Measurements from ENCODE around the gene KIAA1549. TPM values are rescaled to one million over a fixed set of nuclear protein-coding genes. Genes with fewer than 3 reads are reported as not detected.

Gene KIAA1549
- total and polyA plus RNA-seq, 2 of the 4 experiments (the other 2 are of a cell fraction), result 1.3 to 3.3 TPM

DNA sequence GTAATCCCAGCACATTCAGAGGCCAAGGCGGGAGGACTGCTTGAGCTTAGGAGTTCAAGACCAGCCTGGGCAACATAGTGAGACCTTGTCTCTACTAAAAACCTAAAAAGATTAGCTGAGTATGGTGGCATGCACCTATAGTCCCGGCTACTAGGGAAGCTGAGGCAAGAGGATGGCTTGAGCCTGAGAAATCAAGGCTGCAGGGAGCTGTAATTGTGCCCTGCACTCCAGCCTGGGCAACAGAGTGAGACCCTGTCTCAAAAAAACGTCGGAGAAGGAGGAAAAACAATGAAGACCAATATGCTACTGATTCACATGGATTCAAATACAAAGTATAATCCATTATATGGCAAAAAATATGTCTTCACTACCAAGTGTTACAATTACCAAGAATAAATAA lies 41.1 kb upstream of the KIAA1549 start:
- 0 out of 2 replicates have a peak, but pooled peaks cover 3% of the 10 kb centered on the region for H3K9me1 ChIP-seq (ENCODE audit: insufficient read depth, low read length)
- BruUV-seq (replicated peaks), result no TSS peak
- in situ Hi-C loops (cut with MboI; ENCODE audit: low sequenced_read_pairs), result no loop called here
- dilution Hi-C loops (cut with HindIII; ENCODE audit: low sequenced_read_pairs, unreplicated experiment), result no loop called here
- H3K4me3 ChIP-seq (ENCODE audit: insufficient read depth, low read depth, low read length), result no peak overlapping the region
- no peak overlapping the region for H2BK120ac ChIP-seq (ENCODE audit: low read depth, low read length)
- H4K91ac ChIP-seq (ENCODE audit: insufficient read depth, low read depth, low read length), result no peak overlapping the region
- H2AK5ac ChIP-seq (ENCODE audit: low read depth, low read length), result no peak overlapping the region
- no peak overlapping the region for H2BK15ac ChIP-seq (ENCODE audit: low read depth, low read length)
- no peak overlapping the region for H4K5ac ChIP-seq (ENCODE audit: low read depth, low read length)
- H3K9ac ChIP-seq (ENCODE audit: low read depth, low read length), result no peak overlapping the region
- no peak overlapping the region for H2AFZ ChIP-seq (replicated peaks; ENCODE audit: low read length, poor library complexity)
- no peak overlapping the region for H3K4me2 ChIP-seq (ENCODE audit: low read depth, low read length)
- no peak overlapping the region for H3K27ac ChIP-seq (ENCODE audit: insufficient read depth, low read length)
- H4K20me1 ChIP-seq (ENCODE audit: insufficient read depth, low read length), result no peaks in the 10 kb centered on the region
- no peak overlapping the region for H2BK5ac ChIP-seq (ENCODE audit: low read depth, low read length, poor library complexity, severe bottlenecking)
- H3K14ac ChIP-seq (replicated peaks; ENCODE audit: low read depth, low read length), result no peak overlapping the region
- H2BK20ac ChIP-seq (ENCODE audit: low read depth, low read length), result no peak overlapping the region
- no peak for TF ChIP-seq USF2 (IDR thresholded peaks at IDR 0.05; ENCODE audit: low read depth, low read length)
- TF ChIP-seq CEBPB (IDR thresholded peaks at IDR 0.05; ENCODE audit: low read depth, low read length), result no peak
- TF ChIP-seq, protein P1, sequence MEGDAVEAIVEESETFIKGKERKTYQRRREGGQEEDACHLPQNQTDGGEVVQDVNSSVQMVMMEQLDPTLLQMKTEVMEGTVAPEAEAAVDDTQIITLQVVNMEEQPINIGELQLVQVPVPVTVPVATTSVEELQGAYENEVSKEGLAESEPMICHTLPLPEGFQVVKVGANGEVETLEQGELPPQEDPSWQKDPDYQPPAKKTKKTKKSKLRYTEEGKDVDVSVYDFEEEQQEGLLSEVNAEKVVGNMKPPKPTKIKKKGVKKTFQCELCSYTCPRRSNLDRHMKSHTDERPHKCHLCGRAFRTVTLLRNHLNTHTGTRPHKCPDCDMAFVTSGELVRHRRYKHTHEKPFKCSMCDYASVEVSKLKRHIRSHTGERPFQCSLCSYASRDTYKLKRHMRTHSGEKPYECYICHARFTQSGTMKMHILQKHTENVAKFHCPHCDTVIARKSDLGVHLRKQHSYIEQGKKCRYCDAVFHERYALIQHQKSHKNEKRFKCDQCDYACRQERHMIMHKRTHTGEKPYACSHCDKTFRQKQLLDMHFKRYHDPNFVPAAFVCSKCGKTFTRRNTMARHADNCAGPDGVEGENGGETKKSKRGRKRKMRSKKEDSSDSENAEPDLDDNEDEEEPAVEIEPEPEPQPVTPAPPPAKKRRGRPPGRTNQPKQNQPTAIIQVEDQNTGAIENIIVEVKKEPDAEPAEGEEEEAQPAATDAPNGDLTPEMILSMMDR (conservative IDR thresholded peaks at IDR 0.05; ENCODE audit: low read depth, low read length), result no peak
- TF ChIP-seq MAZ (IDR thresholded peaks at IDR 0.05; ENCODE audit: borderline replicate concordance, low read depth, low read length), result no peak
- no peaks in the 10 kb centered on the region for H3K9me3 ChIP-seq (ENCODE audit: control insufficient read depth, insufficient read depth, low read length)
- no peak overlapping the region for H3K56ac ChIP-seq (ENCODE audit: extremely low read depth, insufficient read depth, low read length)
- DNase-seq (no peak), ATAC-seq (ENCODE audit: low read depth) (no peak)
- CTCF ChIA-PET, result no interaction called here
- H3K79me1 ChIP-seq (ENCODE audit: low read depth in 1 of 2, low read length in 2 of 2), result peaks cover 11 to 22% of the 10 kb centered on the region in 2 experiments; a peak in 3 of 4 replicates
- H2AK9ac ChIP-seq (replicated peaks; ENCODE audit: low read depth, low read length, poor library complexity), result no peak overlapping the region
- peaks cover 27% of the 10 kb centered on the region for H3K36me3 ChIP-seq (ENCODE audit: control insufficient read depth, insufficient read depth, low read length)
- no peaks in the 10 kb centered on the region for H3K27me3 ChIP-seq (ENCODE audit: control insufficient read depth, insufficient read depth, low read length)
- H3K23ac ChIP-seq (ENCODE audit: low read depth, low read length), result no peak overlapping the region
- H3K4me1 ChIP-seq (ENCODE audit: control insufficient read depth, insufficient read depth, low read length), result peaks cover 3% of the 10 kb centered on the region
- H4K8ac ChIP-seq (ENCODE audit: low read depth in 2 of 2, low read length in 2 of 2), result no peak overlapping the region
- POLR2A ChIA-PET (ENCODE audit: unreplicated experiment), result interaction anchor here (0.6 kb wide), 1 partner anchor 27 kb away, joined by 6 read pairs; no protein-coding TSS in a partner anchor
- no peak overlapping the region for H3K4ac ChIP-seq (ENCODE audit: low read depth, low read length)
- no CpG with 5 or more reads among the region's 4 CpGs for WGBS, 2 experiments (ENCODE audit: extremely low coverage in 2 of 2, insufficient read length in 1 of 2)
- no peak overlapping the region for H3K18ac ChIP-seq (ENCODE audit: low read depth, low read length)
- intact Hi-C loops (cut with micrococcal nuclease), result no loop called here
